Measurements from ENCODE around the gene GALNT5.

Gene GALNT5

GRCh38 chr2:157227592-157227991, 29.9 kb upstream of the GALNT5 start:
- Histone ChIP-seq H3K4me1 (no peaks in the 10 kb centered on the region), H3K4me2 (no peak overlapping the region), H3K27ac (no peak overlapping the region), H3K27me3 (no peaks in the 10 kb centered on the region), H3K9me3 (no peaks in the 10 kb centered on the region), H3K4me3 (no peak overlapping the region), H4K20me1 (no peaks in the 10 kb centered on the region), H3K36me3 (no peaks in the 10 kb centered on the region), H3K9ac (no peak overlapping the region)
- no peak for TF ChIP-seq Cebpa-rat (IDR thresholded peaks at IDR 0.05)

- Histone ChIP-seq H3K9me3 (no peaks in the 10 kb centered on the region), H3K4me2 (no peak overlapping the region), H4K20me1 (no peaks in the 10 kb centered on the region), H3K9ac (no peak overlapping the region), H3K4me3 (no peak overlapping the region), H3K4me1 (no peaks in the 10 kb centered on the region), H3K27me3 (no peaks in the 10 kb centered on the region), H3K36me3 (no peaks in the 10 kb centered on the region), H3K27ac (no peak overlapping the region)
- no peak for TF ChIP-seq Cebpa-rat (IDR thresholded peaks at IDR 0.05)
These were observed 28.6 kb upstream of the GALNT5 start for GRCh38 chr2:157228946-157229345.

- H4K20me1 ChIP-seq, result no peaks in the 10 kb centered on the region
- no peak overlapping the region for H3K27ac ChIP-seq
- no peaks in the 10 kb centered on the region for H3K9me3 ChIP-seq
- H3K27me3 ChIP-seq, result no peaks in the 10 kb centered on the region
- no peaks in the 10 kb centered on the region for H3K4me1 ChIP-seq
- H3K4me3 ChIP-seq, result no peak overlapping the region
- H3K36me3 ChIP-seq, result no peaks in the 10 kb centered on the region
- H3K4me2 ChIP-seq, result no peak overlapping the region
- no peak overlapping the region for H3K9ac ChIP-seq
- TF ChIP-seq Cebpa-rat (IDR thresholded peaks at IDR 0.05), result no peak
These were observed 27.9 kb upstream of the GALNT5 start for GRCh38 chr2:157229572-157229971.

GRCh38 chr2:157231476-157231875, 26.0 kb upstream of the GALNT5 start:
- Histone ChIP-seq H3K4me3 (no peak overlapping the region), H3K27me3 (no peaks in the 10 kb centered on the region), H3K27ac (no peak overlapping the region), H3K9ac (no peak overlapping the region), H3K4me1 (no peaks in the 10 kb centered on the region), H3K9me3 (no peaks in the 10 kb centered on the region), H4K20me1 (no peaks in the 10 kb centered on the region), H3K36me3 (no peaks in the 10 kb centered on the region), H3K4me2 (no peak overlapping the region)
- no peak for TF ChIP-seq Cebpa-rat (IDR thresholded peaks at IDR 0.05)

- Histone ChIP-seq H3K9ac (no peak overlapping the region), H3K27me3 (no peaks in the 10 kb centered on the region), H3K4me3 (no peak overlapping the region), H3K9me3 (no peaks in the 10 kb centered on the region), H3K27ac (no peak overlapping the region), H4K20me1 (no peaks in the 10 kb centered on the region), H3K4me2 (no peak overlapping the region), H3K36me3 (no peaks in the 10 kb centered on the region), H3K4me1 (no peaks in the 10 kb centered on the region)
- no peak for TF ChIP-seq Cebpa-rat (IDR thresholded peaks at IDR 0.05)
These were observed 24.0 kb upstream of the GALNT5 start for GRCh38 chr2:157233506-157233905.

- no peak for TF ChIP-seq Cebpa-rat (IDR thresholded peaks at IDR 0.05)
- H3K4me3 ChIP-seq, result no peak overlapping the region
- H3K27me3 ChIP-seq, result no peaks in the 10 kb centered on the region
- H4K20me1 ChIP-seq, result no peaks in the 10 kb centered on the region
- H3K27ac ChIP-seq, result no peak overlapping the region
- no peaks in the 10 kb centered on the region for H3K4me1 ChIP-seq
- H3K36me3 ChIP-seq, result no peaks in the 10 kb centered on the region
- no peak overlapping the region for H3K9ac ChIP-seq
- H3K9me3 ChIP-seq, result no peaks in the 10 kb centered on the region
- H3K4me2 ChIP-seq, result no peak overlapping the region
These were observed 21.1 kb upstream of the GALNT5 start for GRCh38 chr2:157236404-157236803.

GRCh38 chr2:157238296-157238695, 19.2 kb upstream of the GALNT5 start:
- Histone ChIP-seq H4K20me1 (no peaks in the 10 kb centered on the region), H3K27ac (no peak overlapping the region), H3K9ac (no peak overlapping the region), H3K4me2 (no peak overlapping the region), H3K4me1 (no peaks in the 10 kb centered on the region), H3K36me3 (no peaks in the 10 kb centered on the region), H3K4me3 (no peak overlapping the region), H3K27me3 (no peaks in the 10 kb centered on the region), H3K9me3 (no peaks in the 10 kb centered on the region)
- no peak for TF ChIP-seq Cebpa-rat (IDR thresholded peaks at IDR 0.05)

- Histone ChIP-seq H3K9me3 (no peaks in the 10 kb centered on the region), H3K27me3 (no peaks in the 10 kb centered on the region), H3K9ac (no peak overlapping the region), H4K20me1 (no peaks in the 10 kb centered on the region), H3K36me3 (no peaks in the 10 kb centered on the region), H3K27ac (no peak overlapping the region), H3K4me2 (no peak overlapping the region), H3K4me1 (no peaks in the 10 kb centered on the region), H3K4me3 (no peak overlapping the region)
- TF ChIP-seq Cebpa-rat (IDR thresholded peaks at IDR 0.05), result no peak
These were observed 12.8 kb upstream of the GALNT5 start for GRCh38 chr2:157244691-157245090.

- H3K27ac ChIP-seq, result no peak overlapping the region
These were observed 12.2 kb upstream of the GALNT5 start for GRCh38 chr2:157245144-157245840.

GRCh38 chr2:157245846-157246764, 11.4 kb upstream of the GALNT5 start:
- TF ChIP-seq Cebpa-rat (IDR thresholded peaks at IDR 0.05), result no peak
- no peaks in the 10 kb centered on the region for H3K36me3 ChIP-seq
- H3K9me3 ChIP-seq, result no peaks in the 10 kb centered on the region
- no peaks in the 10 kb centered on the region for H4K20me1 ChIP-seq
- H3K4me3 ChIP-seq, result no peak overlapping the region
- no peak overlapping the region for H3K4me2 ChIP-seq
- H3K9ac ChIP-seq, result no peak overlapping the region
- H3K4me1 ChIP-seq, result no peaks in the 10 kb centered on the region
- no peaks in the 10 kb centered on the region for H3K27me3 ChIP-seq
- no peak overlapping the region for H3K27ac ChIP-seq

More at GRCh38 chr2:157245144-157245840, 12.2 kb upstream of the GALNT5 start:
- Histone ChIP-seq H3K9me3 (no peaks in the 10 kb centered on the region), H3K4me3 (no peak overlapping the region), H3K27me3 (no peaks in the 10 kb centered on the region), H3K4me2 (no peak overlapping the region), H3K4me1 (no peaks in the 10 kb centered on the region), H4K20me1 (no peaks in the 10 kb centered on the region), H3K9ac (no peak overlapping the region), H3K36me3 (no peaks in the 10 kb centered on the region)
- no peak for TF ChIP-seq Cebpa-rat (IDR thresholded peaks at IDR 0.05)

All from BLaER1 (cell line).